ENCODE measurements around the gene CD248.

Gene CD248

GRCh38 chr11:66311965-66312548 lies 4.8 kb downstream of the CD248 start:
- TF ChIP-seq POLR2AphosphoS5 (IDR thresholded peaks at IDR 0.05; ENCODE audit: low read depth, low read length) (peak; percentile 79), SIN3A (IDR thresholded peaks at IDR 0.05; ENCODE audit: borderline replicate concordance, insufficient read depth, low read length) (no peak; the same call in 1 of the 2 replicates), TAF1 (IDR thresholded peaks at IDR 0.05; ENCODE audit: borderline replicate concordance, insufficient read depth, low read length) (0 out of 2 replicates have a peak, but pooled peaks have one; percentile 40), REST (IDR thresholded peaks at IDR 0.05; ENCODE audit: insufficient read depth in 1 of 2, low read depth in 2 of 2, low read length in 2 of 2) (0 out of 4 replicates have a peak, but pooled peaks of 1 of the 2 experiments have one; percentile 27), FOXP2 (optimal IDR thresholded peaks at IDR 0.05; ENCODE audit: borderline replicate concordance, extremely low read depth, extremely low read length, insufficient read depth) (no peak)

GRCh38 chr11:66311470-66311964 lies 5.3 kb downstream of the CD248 start:
- TF ChIP-seq FOXP2 (optimal IDR thresholded peaks at IDR 0.05; ENCODE audit: borderline replicate concordance, extremely low read depth, extremely low read length, insufficient read depth) (no peak), TAF1 (IDR thresholded peaks at IDR 0.05; ENCODE audit: borderline replicate concordance, insufficient read depth, low read length) (no peak), SIN3A (IDR thresholded peaks at IDR 0.05; ENCODE audit: borderline replicate concordance, insufficient read depth, low read length) (no peak), POLR2AphosphoS5 (IDR thresholded peaks at IDR 0.05; ENCODE audit: low read depth, low read length) (no peak)

GRCh38 chr11:66310324-66310723 lies 6.5 kb downstream of the CD248 start:
- TF ChIP-seq TAF1 (IDR thresholded peaks at IDR 0.05; ENCODE audit: borderline replicate concordance, insufficient read depth, low read length): no peak
- TF ChIP-seq SIN3A (IDR thresholded peaks at IDR 0.05; ENCODE audit: borderline replicate concordance, insufficient read depth, low read length): no peak

- TF ChIP-seq REST (IDR thresholded peaks at IDR 0.05; ENCODE audit: insufficient read depth in 1 of 2, low read depth in 2 of 2, low read length in 2 of 2) (no peak), SIN3A (IDR thresholded peaks at IDR 0.05; ENCODE audit: borderline replicate concordance, insufficient read depth, low read length) (no peak), TAF1 (IDR thresholded peaks at IDR 0.05; ENCODE audit: borderline replicate concordance, insufficient read depth, low read length) (no peak), FOXP2 (optimal IDR thresholded peaks at IDR 0.05; ENCODE audit: borderline replicate concordance, extremely low read depth, extremely low read length, insufficient read depth) (no peak), POLR2AphosphoS5 (IDR thresholded peaks at IDR 0.05; ENCODE audit: low read depth, low read length) (no peak)
These were observed 7.4 kb downstream of the CD248 start for GRCh38 chr11:66309475-66309874.

GRCh38 chr11:66302656-66303055 lies 14.2 kb downstream of the CD248 start:
- no peak for TF ChIP-seq SIN3A (IDR thresholded peaks at IDR 0.05; ENCODE audit: borderline replicate concordance, insufficient read depth, low read length)
- no peak for TF ChIP-seq TAF1 (IDR thresholded peaks at IDR 0.05; ENCODE audit: borderline replicate concordance, insufficient read depth, low read length)
- no peak for TF ChIP-seq POLR2AphosphoS5 (IDR thresholded peaks at IDR 0.05; ENCODE audit: low read depth, low read length)
- no peak for TF ChIP-seq FOXP2 (optimal IDR thresholded peaks at IDR 0.05; ENCODE audit: borderline replicate concordance, extremely low read depth, extremely low read length, insufficient read depth)
- no peak for TF ChIP-seq REST (IDR thresholded peaks at IDR 0.05; ENCODE audit: insufficient read depth in 1 of 2, low read depth in 2 of 2, low read length in 2 of 2)

GRCh38 chr11:66299186-66299585 lies 17.7 kb downstream of the CD248 start:
- TF ChIP-seq REST (IDR thresholded peaks at IDR 0.05; ENCODE audit: insufficient read depth in 1 of 2, low read depth in 2 of 2, low read length in 2 of 2) (no peak), TAF1 (IDR thresholded peaks at IDR 0.05; ENCODE audit: borderline replicate concordance, insufficient read depth, low read length) (no peak), SIN3A (IDR thresholded peaks at IDR 0.05; ENCODE audit: borderline replicate concordance, insufficient read depth, low read length) (no peak), POLR2AphosphoS5 (IDR thresholded peaks at IDR 0.05; ENCODE audit: low read depth, low read length) (no peak), FOXP2 (optimal IDR thresholded peaks at IDR 0.05; ENCODE audit: borderline replicate concordance, extremely low read depth, extremely low read length, insufficient read depth) (no peak)

All from PFSK-1 (cell line).